A673 (cell line): ENCODE measurements around the gene ZNF317. TPM values are rescaled to one million over a fixed set of nuclear protein-coding genes. Genes with fewer than 3 reads are reported as not detected.

Source experiments
- BruUV-seq: library from RNA; stranded (reverse); fragments of 400-500 nt; replicated peaks from 2 replicates; lab custom pipeline; 2021; lab: Mats Ljungman, UMichigan
- CTCF ChIA-PET: fragments of 300-600 bp; sonication (Branson Sonifier 250); formaldehyde crosslinking; loops from one replicate; lab custom pipeline; 2022; ENCODE audit warnings: antibody characterized with exemption; lab: Charles Lee
- POLR2A ChIA-PET: fragments of 300-600 bp; sonication (Branson Sonifier 250); formaldehyde crosslinking; loops from one replicate; lab custom pipeline; 2022; ENCODE audit warnings: antibody characterized with exemption; ENCODE audit not compliant: low non-redundant PET; lab: Charles Lee
- DNase-seq: peaks from one replicate; pipeline ENCODE4 v3.0.0-alpha.2; 2015; ENCODE audit warnings: low spot score
- H3K27ac ChIP-seq: fragments of 200-600 bp; sonication (generic); 2 replicates; pipeline ENCODE4 v1.5.1; 2016; ENCODE audit warnings: mixed run types, low read depth, mild to moderate bottlenecking, mixed read lengths, antibody characterized with exemption, low read length; ENCODE audit not compliant: poor library complexity, severe bottlenecking
- H3K27me3 ChIP-seq: fragments of 200-600 bp; sonication (generic); replicated peaks from 2 replicates; pipeline ENCODE4 v1.6.1; 2017; ENCODE audit warnings: mixed run types, low read depth, mild to moderate bottlenecking, mixed read lengths, antibody characterized with exemption, low read length; ENCODE audit not compliant: insufficient read depth, poor library complexity
- H3K36me3 ChIP-seq: fragments of 200-600 bp; sonication (generic); 2 replicates; pipeline ENCODE4 v1.6.1; 2016; ENCODE audit warnings: mixed run types, mild to moderate bottlenecking, mixed read lengths, antibody characterized with exemption, low read length; ENCODE audit not compliant: insufficient read depth, poor library complexity, severe bottlenecking
- H3K4me1 ChIP-seq: fragments of 200-600 bp; sonication (generic); 2 replicates; pipeline ENCODE4 v1.6.1; 2017; ENCODE audit warnings: mixed run types, mild to moderate bottlenecking, mixed read lengths, antibody characterized with exemption, low read length; ENCODE audit not compliant: insufficient read depth, poor library complexity, severe bottlenecking
- H3K4me3 ChIP-seq: fragments of 200-600 bp; sonication (generic); 2 replicates; pipeline ENCODE4 v1.5.1; 2016; ENCODE audit warnings: low read depth, mixed run types, mild to moderate bottlenecking, mixed read lengths, low read length; ENCODE audit not compliant: poor library complexity, severe bottlenecking
- H3K9me3 ChIP-seq: fragments of 200-600 bp; sonication (generic); 2 replicates; pipeline ENCODE4 v1.6.1; 2016; ENCODE audit warnings: mixed run types, low read depth, mild to moderate bottlenecking, mixed read lengths, antibody characterized with exemption, low read length; ENCODE audit not compliant: poor library complexity, severe bottlenecking
- CTCF ChIP-seq: fragments of 300-800, 200-600 bp; sonication (generic); conservative IDR thresholded peaks from 2 replicates; pipeline ENCODE4 v1.5.1; 2017; ENCODE audit warnings: low read depth, mild to moderate bottlenecking, antibody characterized with exemption, low read length, moderate library complexity, mixed read lengths
- EZH2 ChIP-seq: fragments of 200-600 bp; sonication (generic); IDR thresholded peaks from 2 replicates; pipeline ENCODE4 v1.6.1; 2017; ENCODE audit warnings: borderline replicate concordance, low read depth, mild to moderate bottlenecking, mixed read lengths, antibody characterized with exemption, low read length; ENCODE audit not compliant: poor library complexity, severe bottlenecking
- intact Hi-C: fragments of 100-400 bp; cut with micrococcal nuclease; formaldehyde crosslinking; loops from one replicate; pipeline ENCODE4 v1.10.0; 2022; ENCODE audit not compliant: unreplicated experiment
- total RNA-seq: library from RNA; stranded (reverse); gene quantifications from 2 replicates; pipeline ENCODE4 v1.2.3, GENCODE V29; 2021

The ZNF317 gene
- total RNA-seq, 1 experiment from 2014 or later = 50.6 TPM

- Histone ChIP-seq H3K27me3 (no peaks in the 10 kb centered on the region), H3K27ac (peak overlapping the region; percentile 85), H3K36me3 (peaks cover 17% of the 10 kb centered on the region), H3K9me3 (peaks cover 21% of the 10 kb centered on the region), H3K4me3 (peak overlapping the region; percentile 83), H3K4me1 (no peaks in the 10 kb centered on the region)
- peak; percentile 14 for DNase-seq
- TF ChIP-seq EZH2 (no peak), CTCF (no peak)
- intact Hi-C loops = no loop called here
- TSS peak; percentile 99 for BruUV-seq
- ChIA-PET CTCF (no interaction called here), POLR2A (no interaction called here)
These were observed 513 bp upstream of the ZNF317 start for GRCh38 chr19:9139609-9140158.

- Histone ChIP-seq H3K36me3 (peaks cover 36% of the 10 kb centered on the region), H3K4me1 (no peaks in the 10 kb centered on the region), H3K9me3 (peaks cover 50% of the 10 kb centered on the region), H3K4me3 (no peak overlapping the region), H3K27me3 (no peaks in the 10 kb centered on the region), H3K27ac (no peak overlapping the region)
- no peak for DNase-seq
- intact Hi-C loops = no loop called here
- no TSS peak for BruUV-seq
- TF ChIP-seq EZH2 (no peak), CTCF (no peak)
- POLR2A ChIA-PET = no interaction called here
- CTCF ChIA-PET = no interaction called here
These were observed 4.7 kb downstream of the ZNF317 start for GRCh38 chr19:9144920-9145319.

- BruUV-seq = no TSS peak
- DNase-seq = no peak
- Histone ChIP-seq H3K27me3 (no peaks in the 10 kb centered on the region), H3K4me3 (no peak overlapping the region), H3K27ac (no peak overlapping the region), H3K36me3 (peaks cover 31% of the 10 kb centered on the region), H3K9me3 (peaks cover 62% of the 10 kb centered on the region), H3K4me1 (no peaks in the 10 kb centered on the region)
- intact Hi-C loops = no loop called here
- ChIA-PET POLR2A (interaction anchor here (0.6 kb wide), 1 partner anchor 205 kb away, joined by 3 read pairs; no protein-coding TSS in a partner anchor), CTCF (no interaction called here)
- no peak for TF ChIP-seq EZH2
- no peak for TF ChIP-seq CTCF
These were observed 6.7 kb downstream of the ZNF317 start for GRCh38 chr19:9146882-9147281.
